Caco-2 (cell line): ENCODE results near the gene TAGLN2. TPM values are rescaled to one million over a fixed set of nuclear protein-coding genes. Genes with fewer than 3 reads are reported as not detected.

Source experiments
- BruUV-seq: library from RNA; stranded (reverse); fragments of 400-500 nt; replicated peaks from 2 replicates; lab custom pipeline; 2021; lab: Mats Ljungman, UMichigan
- CTCF ChIA-PET: fragments of 300-600 bp; sonication (Branson Sonifier 250); formaldehyde crosslinking; loops from one replicate; lab custom pipeline; 2022; ENCODE audit warnings: antibody characterized with exemption; lab: Charles Lee
- POLR2A ChIA-PET: fragments of 300-600 bp; sonication (Branson Sonifier 250); formaldehyde crosslinking; loops from one replicate; lab custom pipeline; 2022; ENCODE audit warnings: antibody characterized with exemption; lab: Charles Lee
- DNase-seq, 2 experiments: peaks; one replicate each; pipeline versions ENCODE4 v3.0.0 to v3.0.0-alpha.2; 2020 to 2022
- H3K27me3 ChIP-seq: replicated peaks from 2 replicates; pipeline ENCODE4 v1.6.0; 2011; ENCODE audit warnings: low read length; ENCODE audit not compliant: control insufficient read depth, insufficient read depth
- H3K36me3 ChIP-seq: 2 replicates; pipeline ENCODE4 v1.5.1; 2011; ENCODE audit warnings: low read length; ENCODE audit not compliant: control insufficient read depth, insufficient read depth
- H3K4me1 ChIP-seq: fragments of 250-450 bp; sonication (Bioruptor Pico); 2 replicates; pipeline ENCODE4 v1.5.1; 2020; ENCODE audit warnings: mild to moderate bottlenecking
- H3K4me3 ChIP-seq: 2 replicates; pipeline ENCODE4 v1.5.1; 2011; ENCODE audit warnings: low read depth, mild to moderate bottlenecking, control low read depth, low read length
- H3K9me3 ChIP-seq: fragments of 250-450 bp; sonication (Bioruptor Pico); 2 replicates; pipeline ENCODE4 v1.5.1; 2020; ENCODE audit warnings: mild to moderate bottlenecking, moderate library complexity
- H3K27ac Mint-ChIP-seq: one replicate; pipeline ENCODE4 v1.8.0; 2022; ENCODE audit warnings: mixed read lengths; ENCODE audit not compliant: unreplicated experiment
- H3K27me3 Mint-ChIP-seq: one replicate; pipeline ENCODE4 v1.8.0; 2022; ENCODE audit warnings: mixed read lengths; ENCODE audit not compliant: insufficient read depth, unreplicated experiment
- H3K36me3 Mint-ChIP-seq: one replicate; pipeline ENCODE4 v1.8.0; 2022; ENCODE audit warnings: mild to moderate bottlenecking, mixed read lengths; ENCODE audit not compliant: insufficient read depth, unreplicated experiment
- H3K4me1 Mint-ChIP-seq: one replicate; pipeline ENCODE4 v1.8.0; 2022; ENCODE audit warnings: low read depth, mixed read lengths; ENCODE audit not compliant: unreplicated experiment
- H3K4me3 Mint-ChIP-seq: one replicate; pipeline ENCODE4 v1.8.0; 2022; ENCODE audit warnings: mild to moderate bottlenecking, moderate library complexity, mixed read lengths; ENCODE audit not compliant: unreplicated experiment
- H3K9me3 Mint-ChIP-seq: one replicate; pipeline ENCODE4 v1.8.0; 2022; ENCODE audit warnings: mixed read lengths; ENCODE audit not compliant: unreplicated experiment
- CTCF ChIP-seq, 2 experiments: fragments of 200-600 bp in 1 of 2; IDR thresholded peaks; 1 replicate in 1 of 2; 2 replicates in 1 of 2; pipeline versions ENCODE4 v1.5.1 to v1.8.0; 2011 to 2022; ENCODE audit warnings: antibody characterized with exemption in 1 of 2, control low read depth in 1 of 2, inconsistent platforms in 1 of 2, low read depth in 1 of 2, low read length in 1 of 2, mild to moderate bottlenecking in 1 of 2, moderate library complexity in 1 of 2; ENCODE audit not compliant: insufficient read depth in 1 of 2, severe bottlenecking in 1 of 2, unreplicated experiment in 1 of 2
- intact Hi-C: fragments of 100-400 bp; cut with micrococcal nuclease; formaldehyde crosslinking; loops from one replicate; pipeline ENCODE4 v1.10.0; 2022; ENCODE audit not compliant: unreplicated experiment
- total RNA-seq: library from RNA; stranded (reverse); gene quantifications from 2 replicates; pipeline ENCODE4 v1.2.3, GENCODE V29; 2022

Gene TAGLN2
- total RNA-seq, 1 experiment from 2014 or later, result 531 TPM

- H3K9me3 ChIP-seq, result no peaks in the 10 kb centered on the region
- POLR2A ChIA-PET, result no interaction called here
- peaks cover 53% of the 10 kb centered on the region for H3K4me1 Mint-ChIP-seq
- no peaks in the 10 kb centered on the region for H3K9me3 Mint-ChIP-seq
- H3K27me3 Mint-ChIP-seq, result no peaks in the 10 kb centered on the region
- no peaks in the 10 kb centered on the region for H3K27me3 ChIP-seq
- intact Hi-C loops, result no loop called here
- TF ChIP-seq CTCF (IDR thresholded peaks at IDR 0.05; ENCODE audit: insufficient read depth in 1 of 2, low read depth in 1 of 2, low read length in 1 of 2, severe bottlenecking in 1 of 2, unreplicated experiment in 1 of 2), result no peak
- no peak overlapping the region for H3K4me3 Mint-ChIP-seq
- no peak overlapping the region for H3K4me3 ChIP-seq
- no peak for DNase-seq
- no peaks in the 10 kb centered on the region for H3K36me3 Mint-ChIP-seq
- peaks cover 45% of the 10 kb centered on the region for H3K4me1 ChIP-seq
- BruUV-seq, result no TSS peak
- no peak overlapping the region for H3K27ac Mint-ChIP-seq
- CTCF ChIA-PET, result interaction anchor here (2.0 kb wide), 1 partner anchor 10 kb away, joined by 7 read pairs; the partner anchor contains the start of gene IGSF9
- H3K36me3 ChIP-seq, result no peaks in the 10 kb centered on the region
These were observed 30.1 kb upstream of the TAGLN2 start for GRCh38 chr1:159955456-159955855.

- no TSS peak for BruUV-seq
- H3K27me3 Mint-ChIP-seq, result no peaks in the 10 kb centered on the region
- H3K36me3 ChIP-seq, result no peaks in the 10 kb centered on the region
- H3K27ac Mint-ChIP-seq, result peak within 1 kb of the TSS; percentile 6
- H3K4me3 Mint-ChIP-seq, result no peak within 1 kb of the TSS
- POLR2A ChIA-PET, result no interaction called here
- H3K27me3 ChIP-seq, result no peaks in the 10 kb centered on the region
- no peak within 1 kb of the TSS for H3K4me3 ChIP-seq
- no peaks in the 10 kb centered on the region for H3K9me3 ChIP-seq
- DNase-seq, result no peak
- no peaks in the 10 kb centered on the region for H3K9me3 Mint-ChIP-seq
- CTCF ChIA-PET, result interaction anchor here (1.0 to 2.0 kb wide), 2 partner anchors 8 to 54 kb away, joined by 4 to 7 read pairs; partner anchors contain the start of gene IGSF9
- no peak for TF ChIP-seq CTCF (IDR thresholded peaks at IDR 0.05; ENCODE audit: insufficient read depth in 1 of 2, low read depth in 1 of 2, low read length in 1 of 2, severe bottlenecking in 1 of 2, unreplicated experiment in 1 of 2)
- intact Hi-C loops, result no loop called here
- no peaks in the 10 kb centered on the region for H3K36me3 Mint-ChIP-seq
- H3K4me1 Mint-ChIP-seq, result peaks cover 59% of the 10 kb centered on the region
- H3K4me1 ChIP-seq, result peaks cover 51% of the 10 kb centered on the region
These were observed 28.5 kb upstream of the TAGLN2 start, which contains the start of gene SLAMF9 for GRCh38 chr1:159953536-159954515. Gene SLAMF9, minus strand, starts transcription at chr1:159954237. Its CDS starts 100 bp downstream, at chr1:159954137.

- no TSS peak for BruUV-seq
These were observed 27.6 kb upstream of the TAGLN2 start for GRCh38 chr1:159952932-159953331.

More at GRCh38 chr1:159952932-159953331, 27.6 kb upstream of the TAGLN2 start:
- no peaks in the 10 kb centered on the region for H3K27me3 Mint-ChIP-seq
- ChIA-PET POLR2A (no interaction called here), CTCF (interaction anchor here (1.0 kb wide), 1 partner anchor 55 kb away, joined by 4 read pairs; no protein-coding TSS in a partner anchor)
- no peaks in the 10 kb centered on the region for H3K9me3 ChIP-seq
- peaks cover 64% of the 10 kb centered on the region for H3K4me1 Mint-ChIP-seq
- H3K4me3 ChIP-seq, result no peak overlapping the region
- H3K9me3 Mint-ChIP-seq, result no peaks in the 10 kb centered on the region
- no peak overlapping the region for H3K27ac Mint-ChIP-seq
- no peak for TF ChIP-seq CTCF (IDR thresholded peaks at IDR 0.05; ENCODE audit: insufficient read depth in 1 of 2, low read depth in 1 of 2, low read length in 1 of 2, severe bottlenecking in 1 of 2, unreplicated experiment in 1 of 2)
- H3K36me3 ChIP-seq, result no peaks in the 10 kb centered on the region
- H3K36me3 Mint-ChIP-seq, result no peaks in the 10 kb centered on the region
- no peak overlapping the region for H3K4me3 Mint-ChIP-seq
- H3K27me3 ChIP-seq, result no peaks in the 10 kb centered on the region
- no peak for DNase-seq
- intact Hi-C loops, result no loop called here
- H3K4me1 ChIP-seq, result peaks cover 50% of the 10 kb centered on the region
